ENCODE measurements around the gene PFKFB4. TPM values are rescaled to one million over a fixed set of nuclear protein-coding genes. Genes with fewer than 3 reads are reported as not detected.

PFKFB4 gene
- total and polyA plus RNA-seq, 9 of the 15 experiments (the other 6 are each of a cell fraction or from before 2014, with no cell fraction given) = 0.92 to 56.3 (median 13.5) TPM

DNA sequence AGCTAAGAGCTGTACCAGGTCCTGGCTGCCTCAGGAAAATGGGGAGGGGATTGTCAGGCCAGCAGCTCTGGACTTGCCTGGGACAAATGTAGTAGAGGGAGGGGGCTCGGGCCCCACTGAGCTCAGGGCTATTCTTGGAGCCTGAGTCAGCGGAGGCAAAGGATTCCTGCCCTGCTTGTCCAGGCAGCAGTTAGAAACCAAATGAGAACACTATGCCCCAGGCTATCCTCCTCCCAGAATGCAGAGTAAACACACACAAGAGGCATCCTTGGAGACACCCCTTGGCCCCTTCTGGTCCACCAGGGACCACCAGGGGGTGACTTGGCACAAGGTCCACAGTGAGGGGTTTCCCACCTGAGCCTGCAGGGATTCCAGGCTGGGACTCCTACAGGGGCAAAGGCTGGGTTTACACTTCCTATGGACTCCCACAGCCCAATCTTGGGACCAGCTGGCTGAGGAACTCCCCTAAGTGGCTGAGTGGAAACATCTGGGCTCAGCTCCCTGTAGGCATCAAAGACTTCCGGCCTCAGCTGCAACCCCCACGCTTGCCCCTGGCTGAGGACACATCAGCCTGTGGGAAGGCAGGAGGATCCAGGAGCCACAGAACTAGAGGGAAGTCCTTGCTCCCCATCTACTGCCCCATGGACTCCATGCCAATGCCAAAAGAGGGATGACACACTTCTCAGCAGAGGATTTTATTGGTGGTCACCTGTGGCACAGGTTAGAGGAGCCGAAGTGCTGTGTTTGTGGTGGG, 41.9 kb upstream of the PFKFB4 start:
- in situ Hi-C loops (cut with MboI) (no loop called here), intact Hi-C loops (cut with micrococcal nuclease) (no loop called here)
- Histone ChIP-seq H3K27me3 (ENCODE audit: control insufficient read depth in 2 of 2, insufficient read depth in 2 of 2, low read length in 2 of 2) (no peaks in the 10 kb centered on the region), H3K79me2 (ENCODE audit: control insufficient read depth, insufficient read depth, low read length) (no peaks in the 10 kb centered on the region), H3K4me1 (replicated peaks in 1 of 2; ENCODE audit: control insufficient read depth in 2 of 2, insufficient read depth in 2 of 2, low read length in 2 of 2) (peaks cover 12 to 29% of the 10 kb centered on the region in 2 experiments; a peak in 4 of 5 replicates), H3K27ac (ENCODE audit: extremely low read depth, low read depth, low read length) (no peak overlapping the region), H3K4me3 (no peak overlapping the region), H3K9me1 (ENCODE audit: control insufficient read depth, insufficient read depth, low read length) (no peaks in the 10 kb centered on the region), H3K9me3 (replicated peaks; ENCODE audit: control insufficient read depth, insufficient read depth, low read depth, low read length) (no peaks in the 10 kb centered on the region), H3K9ac (ENCODE audit: insufficient read depth in 1 of 2, low read depth in 2 of 2, low read length in 2 of 2) (peak overlapping the region in 1 of 2 experiments; percentile 45; a peak in 2 of 4 replicates), H3K36me3 (ENCODE audit: control insufficient read depth, insufficient read depth, low read length) (peaks cover 59% of the 10 kb centered on the region; the same call in 2 of the 3 replicates), H3K4me2 (ENCODE audit: insufficient read depth, low read length) (no peak overlapping the region), H4K20me1 (replicated peaks; ENCODE audit: control insufficient read depth, insufficient read depth, low read length) (no peaks in the 10 kb centered on the region), H2AFZ (ENCODE audit: low read depth, low read length) (no peak overlapping the region)
- ChIA-PET POLR2A (interaction anchor here (1.0 to 1.6 kb wide), 2 partner anchors 9 to 27 kb away, joined by 3 to 5 read pairs; no protein-coding TSS in a partner anchor), CTCF (ENCODE audit: low intra/inter-chr PET ratio) (no interaction called here)
- no peak; the same call in 2 of the 3 replicates for ATAC-seq
- DNase-seq (ENCODE audit: extremely low read depth in 1 of 4, low spot score in 3 of 4) = no peak
- FAIRE-seq = no peak
- no peak for TF ChIP-seq ETV1 (tag; conservative IDR thresholded peaks at IDR 0.05; ENCODE audit: low read depth)
- TF ChIP-seq, protein P1, sequence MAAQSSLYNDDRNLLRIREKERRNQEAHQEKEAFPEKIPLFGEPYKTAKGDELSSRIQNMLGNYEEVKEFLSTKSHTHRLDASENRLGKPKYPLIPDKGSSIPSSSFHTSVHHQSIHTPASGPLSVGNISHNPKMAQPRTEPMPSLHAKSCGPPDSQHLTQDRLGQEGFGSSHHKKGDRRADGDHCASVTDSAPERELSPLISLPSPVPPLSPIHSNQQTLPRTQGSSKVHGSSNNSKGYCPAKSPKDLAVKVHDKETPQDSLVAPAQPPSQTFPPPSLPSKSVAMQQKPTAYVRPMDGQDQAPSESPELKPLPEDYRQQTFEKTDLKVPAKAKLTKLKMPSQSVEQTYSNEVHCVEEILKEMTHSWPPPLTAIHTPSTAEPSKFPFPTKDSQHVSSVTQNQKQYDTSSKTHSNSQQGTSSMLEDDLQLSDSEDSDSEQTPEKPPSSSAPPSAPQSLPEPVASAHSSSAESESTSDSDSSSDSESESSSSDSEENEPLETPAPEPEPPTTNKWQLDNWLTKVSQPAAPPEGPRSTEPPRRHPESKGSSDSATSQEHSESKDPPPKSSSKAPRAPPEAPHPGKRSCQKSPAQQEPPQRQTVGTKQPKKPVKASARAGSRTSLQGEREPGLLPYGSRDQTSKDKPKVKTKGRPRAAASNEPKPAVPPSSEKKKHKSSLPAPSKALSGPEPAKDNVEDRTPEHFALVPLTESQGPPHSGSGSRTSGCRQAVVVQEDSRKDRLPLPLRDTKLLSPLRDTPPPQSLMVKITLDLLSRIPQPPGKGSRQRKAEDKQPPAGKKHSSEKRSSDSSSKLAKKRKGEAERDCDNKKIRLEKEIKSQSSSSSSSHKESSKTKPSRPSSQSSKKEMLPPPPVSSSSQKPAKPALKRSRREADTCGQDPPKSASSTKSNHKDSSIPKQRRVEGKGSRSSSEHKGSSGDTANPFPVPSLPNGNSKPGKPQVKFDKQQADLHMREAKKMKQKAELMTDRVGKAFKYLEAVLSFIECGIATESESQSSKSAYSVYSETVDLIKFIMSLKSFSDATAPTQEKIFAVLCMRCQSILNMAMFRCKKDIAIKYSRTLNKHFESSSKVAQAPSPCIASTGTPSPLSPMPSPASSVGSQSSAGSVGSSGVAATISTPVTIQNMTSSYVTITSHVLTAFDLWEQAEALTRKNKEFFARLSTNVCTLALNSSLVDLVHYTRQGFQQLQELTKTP (IDR thresholded peaks at IDR 0.05; ENCODE audit: low read depth in 1 of 2, partially characterized antibody in 2 of 2) = no peak
- no peak for TF ChIP-seq FUS (optimal IDR thresholded peaks at IDR 0.05; ENCODE audit: low read depth, low read length)
- TF ChIP-seq KAT2B (IDR thresholded peaks at IDR 0.05; ENCODE audit: low read depth, low read length) = no peak
- TF ChIP-seq PHF21A (IDR thresholded peaks at IDR 0.05; ENCODE audit: borderline replicate concordance, low read depth) = no peak
- TF ChIP-seq MEF2A (IDR thresholded peaks at IDR 0.05; ENCODE audit: control insufficient read depth, low read depth, low read length) = peak; percentile 73
- TF ChIP-seq SP2 (IDR thresholded peaks at IDR 0.05; ENCODE audit: extremely low read depth, low read depth, low read length, poor library complexity, severe bottlenecking) = no peak
- TF ChIP-seq NR1H2 (CRISPR knock-in tag; IDR thresholded peaks at IDR 0.05) = no peak
- WGBS (ENCODE audit: insufficient coverage, low coverage, missing lambda C conversion rate) = 83% methylated on average over 3 of the region's 5 CpGs
- no TSS peak for BruUV-seq (replicated peaks)

All from K562 (cell line).